ENCODE measurements around the gene GPR22. TPM values are rescaled to one million over a fixed set of nuclear protein-coding genes. Genes with fewer than 3 reads are reported as not detected.

The GPR22 gene
- total RNA-seq, 1 donor from 2014 or later: 226 TPM

DNA sequence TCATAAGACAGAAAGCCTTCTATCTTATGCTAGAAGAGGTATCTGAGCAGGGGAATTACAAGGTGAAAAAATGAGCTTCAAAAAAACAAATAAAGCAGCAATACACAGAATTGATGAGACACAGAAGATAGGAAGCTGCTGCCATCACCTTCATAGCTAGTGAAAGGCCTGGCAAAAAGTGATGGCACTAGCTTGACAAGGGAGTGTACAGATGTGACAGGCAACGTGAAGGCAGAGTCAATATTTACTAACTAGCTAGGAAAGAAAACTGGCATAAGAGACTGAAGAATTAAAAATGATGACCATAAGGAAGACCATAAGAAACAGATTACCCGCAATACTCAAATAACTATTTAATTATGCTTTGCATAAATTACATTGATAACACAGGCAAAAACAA is 9.4 kb downstream of the GPR22 start:
- no peak for DNase-seq

DNA sequence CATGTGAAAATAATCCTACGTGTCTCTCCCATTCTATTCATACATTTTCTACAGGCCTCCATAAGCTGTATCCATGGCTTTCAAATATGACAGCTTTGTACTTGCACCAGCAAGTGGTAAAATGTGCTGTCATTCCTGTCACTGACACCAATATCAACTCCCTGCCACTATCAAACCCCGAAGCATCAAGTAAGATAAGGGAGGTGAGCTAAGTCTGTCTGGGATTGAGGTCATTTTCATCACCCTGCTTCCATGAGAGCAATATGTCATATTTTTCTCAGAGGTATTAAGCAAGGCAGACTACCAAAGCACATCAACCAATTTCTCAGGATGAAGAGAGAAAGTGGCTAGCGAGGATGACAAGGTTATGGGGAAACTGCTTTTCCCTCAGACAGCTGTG is 11.1 kb downstream of the GPR22 start:
- no peak for DNase-seq

DNA sequence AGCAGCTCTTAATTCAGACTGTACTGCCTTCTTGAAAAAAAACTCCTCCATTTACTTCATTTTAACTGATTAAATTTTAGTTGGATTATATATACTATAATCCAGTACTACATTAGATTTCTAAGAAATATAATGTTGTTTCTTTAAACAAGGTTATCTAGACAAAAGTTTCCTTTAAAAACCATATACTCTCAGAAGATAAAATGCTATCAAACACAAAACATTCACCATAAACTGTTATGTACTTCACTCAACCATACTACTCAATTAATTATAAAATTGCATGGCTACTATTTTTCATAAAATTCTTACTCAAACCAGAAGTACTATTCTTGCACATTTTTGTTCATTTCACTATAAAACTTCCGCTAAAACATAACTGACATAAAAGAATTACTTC is 12.7 kb downstream of the GPR22 start:
- no peak for DNase-seq

DNA sequence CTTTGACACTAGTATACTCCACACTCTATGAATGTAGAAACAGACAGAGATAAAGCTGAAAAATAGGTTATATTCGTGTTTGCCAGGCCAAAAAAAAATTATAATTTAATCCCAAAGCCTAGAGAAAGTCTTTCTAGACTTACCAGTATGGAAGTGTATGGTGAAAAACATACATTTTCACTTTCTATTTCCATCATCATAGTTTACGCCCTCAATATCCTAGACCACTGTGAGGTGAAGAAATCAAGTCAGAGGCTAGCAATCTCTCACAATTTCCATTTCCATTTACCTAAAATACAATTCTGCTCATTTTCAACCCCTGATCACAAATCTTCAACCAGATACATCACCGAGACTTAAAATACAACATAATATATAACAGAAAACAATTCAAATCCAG is 16.2 kb downstream of the GPR22 start:
- no peak for DNase-seq

DNA sequence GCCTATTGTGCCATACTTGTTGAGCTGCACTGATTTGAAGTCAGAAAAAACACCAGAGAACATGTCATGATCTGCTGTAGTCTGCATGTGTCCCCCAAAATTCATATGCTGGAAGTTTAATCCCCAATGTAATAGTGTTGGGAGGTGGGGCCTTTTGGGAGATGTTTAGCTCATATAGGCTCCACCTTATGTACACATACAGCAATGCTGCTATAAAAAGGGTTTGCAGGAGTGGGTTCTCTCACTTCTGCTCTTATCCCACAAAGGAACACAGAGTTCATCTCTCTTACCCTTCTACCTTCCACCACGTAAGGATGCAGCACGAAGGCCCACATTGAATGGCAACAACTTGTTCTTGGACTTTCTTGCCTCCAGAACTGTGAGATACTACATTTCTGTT is 23.0 kb downstream of the GPR22 start:
- no peak for DNase-seq

DNA sequence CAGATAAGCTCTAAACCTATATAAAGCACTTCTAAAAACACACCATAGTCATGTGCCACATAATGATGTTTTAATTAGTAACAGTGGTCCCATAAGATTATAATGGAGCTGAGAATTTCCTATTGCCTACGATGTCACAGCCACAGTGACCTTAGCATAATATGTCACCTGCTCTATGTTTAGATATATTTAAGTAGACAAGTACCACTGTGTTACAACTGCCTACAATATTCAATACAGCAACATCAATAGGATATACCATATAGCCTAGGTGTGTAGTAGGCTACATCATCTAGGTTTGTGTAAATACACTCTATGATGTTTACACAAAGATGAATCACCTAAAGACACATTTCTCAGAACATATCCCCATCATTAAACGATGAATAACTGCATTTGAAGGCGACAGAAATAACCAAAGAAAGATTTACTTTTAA is 24.5 kb downstream of the GPR22 start:
- no peak for DNase-seq

DNA sequence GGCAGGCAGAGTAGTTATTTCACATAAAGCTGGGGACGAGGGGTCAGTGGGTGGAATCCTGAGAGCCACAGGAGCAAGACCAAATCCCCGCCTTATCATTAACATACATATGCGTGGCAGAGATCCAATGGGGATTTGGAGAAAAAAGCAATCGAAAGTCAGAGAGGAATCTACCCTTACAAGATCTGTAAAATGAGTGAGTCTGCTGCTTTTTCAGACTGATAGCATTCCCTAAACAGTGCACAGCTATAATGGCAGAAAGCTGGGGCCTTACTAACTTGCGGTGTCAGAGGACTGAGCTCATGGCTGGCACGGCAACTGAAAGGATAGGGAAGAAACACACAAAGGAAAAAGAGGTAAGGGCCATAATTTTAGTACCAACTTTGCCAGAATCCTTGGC is 25.0 kb downstream of the GPR22 start:
- DNase-seq: no peak

DNA sequence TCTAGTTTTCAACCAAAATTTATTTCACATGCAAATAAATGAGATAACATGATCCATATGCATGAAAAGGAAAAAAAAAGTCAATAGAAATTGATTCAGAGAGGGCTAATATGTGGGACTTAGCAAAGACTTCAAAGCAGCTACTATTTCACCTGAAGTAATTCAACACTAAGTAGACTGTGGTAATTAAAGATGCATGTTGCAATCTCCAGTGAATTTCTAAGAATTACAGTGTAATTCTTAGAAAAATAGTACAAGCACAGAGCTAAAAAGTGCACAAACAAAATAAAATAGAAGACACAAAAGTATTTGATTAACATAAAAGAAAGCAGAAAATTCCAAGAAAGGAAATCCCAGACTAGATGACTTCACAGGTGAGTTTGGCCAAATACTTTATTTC is 25.7 kb downstream of the GPR22 start:
- DNase-seq: no peak

DNA sequence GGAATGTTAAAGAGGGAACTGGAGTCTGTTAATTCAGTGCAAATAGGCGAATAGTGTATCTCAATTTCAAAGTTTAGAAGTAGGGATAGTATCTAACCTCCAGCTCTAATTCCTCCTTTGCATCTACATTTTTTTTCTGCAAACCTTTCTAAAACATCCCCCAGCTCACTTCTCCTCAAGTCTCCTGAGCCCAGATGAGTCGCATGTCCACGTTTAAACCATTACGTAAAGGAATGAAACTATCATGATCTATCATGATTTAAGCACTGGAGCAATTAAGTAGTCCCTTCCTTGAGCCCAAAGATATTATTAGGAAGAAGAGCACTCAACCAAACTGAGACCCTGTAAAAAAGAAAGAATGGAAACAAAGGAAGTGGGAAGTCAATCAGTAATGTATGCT is 29.9 kb downstream of the GPR22 start:
- DNase-seq: no peak

DNA sequence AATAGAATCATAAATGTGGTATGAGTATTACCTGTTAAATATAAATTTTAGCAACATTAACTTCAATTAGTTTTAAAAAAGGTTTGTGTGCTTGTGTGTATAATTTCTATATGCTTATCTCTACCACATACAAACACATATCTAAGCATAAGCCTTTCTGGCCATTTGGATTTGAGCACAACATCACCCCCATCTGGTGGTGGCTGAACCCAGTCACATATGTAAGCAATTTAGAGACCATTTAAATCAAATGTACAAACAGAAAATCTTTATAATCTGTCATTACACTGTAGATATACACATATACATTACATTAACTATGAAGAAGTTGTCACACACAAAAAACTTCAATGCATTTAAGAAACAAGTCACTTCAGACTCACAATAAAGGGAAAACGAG is 31.7 kb downstream of the GPR22 start:
- no peak for DNase-seq

DNA sequence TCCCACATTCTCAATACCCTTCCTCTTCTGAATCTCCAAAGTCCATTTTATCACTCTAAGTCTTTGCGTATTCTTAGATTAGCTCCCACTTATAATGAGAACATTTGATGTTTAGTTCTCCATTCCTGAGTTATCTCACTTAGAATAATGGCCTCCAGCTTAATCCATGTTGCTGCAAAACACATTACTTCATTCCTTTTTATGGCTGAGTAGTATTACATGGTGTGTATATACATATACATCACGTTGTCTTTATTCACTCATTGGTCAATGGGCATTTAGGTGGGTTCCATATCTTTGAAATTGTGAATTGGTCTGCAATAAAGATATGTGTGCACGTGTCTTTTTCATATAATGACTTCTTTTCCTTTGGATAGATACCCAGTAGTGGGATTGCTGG is 32.3 kb downstream of the GPR22 start:
- DNase-seq: no peak

DNA sequence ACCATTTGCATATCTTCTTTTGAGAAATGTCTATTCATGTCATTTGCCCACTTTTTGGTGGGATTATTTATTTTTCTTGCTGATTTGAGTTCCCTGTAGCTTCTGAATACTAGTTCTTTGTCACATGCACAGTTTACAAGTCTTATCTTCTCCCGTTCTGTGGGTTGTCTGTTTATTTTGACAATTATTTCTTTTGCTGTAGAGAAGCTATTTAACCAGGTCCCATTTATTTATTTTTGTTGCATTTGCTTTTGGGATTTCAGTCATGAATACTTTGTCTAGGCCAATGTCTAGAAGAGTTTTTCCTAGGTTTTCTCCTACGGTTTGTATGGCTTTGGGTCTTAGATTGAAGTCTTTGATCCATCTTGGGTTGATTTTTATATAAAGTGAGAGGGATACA is 32.9 kb downstream of the GPR22 start:
- no peak for DNase-seq

DNA sequence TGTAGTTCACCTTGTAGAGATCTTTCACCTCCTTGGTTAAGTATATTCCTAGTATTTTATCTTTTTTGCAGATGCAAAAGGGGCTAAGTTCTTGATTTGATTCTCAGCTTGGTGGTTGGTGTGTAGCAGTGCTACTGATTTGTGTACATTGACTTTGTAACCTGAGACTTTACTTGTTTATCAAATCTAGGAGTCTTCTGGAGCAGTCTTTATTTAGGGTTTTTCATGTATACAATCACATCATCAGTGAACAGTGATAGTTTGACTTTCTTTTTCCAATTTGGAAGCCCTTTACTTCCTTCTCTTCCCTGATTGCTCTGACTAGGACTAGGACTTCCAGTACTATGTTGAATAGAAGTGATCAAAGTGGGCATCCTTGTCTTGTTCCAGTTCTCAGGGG is 33.8 kb downstream of the GPR22 start:
- no peak for DNase-seq

DNA sequence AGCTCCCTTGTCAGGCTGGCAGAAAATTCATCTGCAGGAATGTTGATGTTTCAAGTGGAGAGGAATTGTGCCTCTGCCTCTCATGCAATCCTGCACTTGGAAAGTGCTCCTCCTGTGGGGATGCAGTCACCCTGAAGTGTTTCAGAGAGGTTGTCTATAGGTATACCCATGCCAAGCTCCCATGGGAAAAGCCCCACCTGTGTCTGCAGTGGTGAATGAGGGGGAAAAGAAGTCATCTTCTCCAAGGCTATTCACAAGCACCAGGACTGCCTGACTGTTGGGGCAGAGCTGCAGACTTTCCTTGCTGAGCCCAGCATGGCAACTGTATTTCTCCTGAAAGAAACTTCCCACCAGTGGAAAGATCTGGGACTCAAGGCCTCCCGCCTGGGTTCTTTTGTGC is 35.5 kb downstream of the GPR22 start:
- DNase-seq: no peak

DNA sequence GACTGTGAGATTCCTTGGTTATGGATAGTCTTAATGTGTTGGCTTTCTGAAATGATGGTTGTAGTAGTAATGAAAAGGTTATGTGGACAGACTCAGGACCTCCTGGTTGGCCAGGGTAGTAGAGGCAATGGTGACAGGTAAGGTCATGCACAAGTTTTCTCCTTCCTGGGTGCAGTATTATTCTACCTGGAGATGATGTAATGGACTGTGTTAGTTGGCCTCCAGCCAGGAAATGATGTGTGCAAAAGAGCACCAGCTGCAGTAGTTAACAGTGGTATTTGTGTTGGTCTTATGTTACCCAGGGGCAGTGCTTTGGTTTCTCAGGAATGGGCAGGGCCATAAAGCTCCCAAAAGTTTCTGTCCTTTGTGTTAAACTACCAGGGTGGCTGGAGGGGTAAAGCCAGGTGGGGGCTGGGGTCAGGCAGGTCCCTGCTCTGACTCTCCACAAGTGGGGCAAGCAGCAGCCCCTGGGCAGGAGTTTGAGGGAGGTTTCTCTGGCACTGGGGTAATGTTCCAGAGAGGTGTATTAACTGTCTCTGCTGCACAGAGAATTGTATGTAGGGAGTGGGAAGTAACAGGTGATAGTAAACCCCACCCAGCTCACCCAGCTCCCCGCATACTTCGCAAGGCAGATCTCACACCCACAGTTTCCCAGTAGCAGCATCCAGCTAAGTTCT is 36.3 kb downstream of the GPR22 start:
- DNase-seq: no peak

DNA sequence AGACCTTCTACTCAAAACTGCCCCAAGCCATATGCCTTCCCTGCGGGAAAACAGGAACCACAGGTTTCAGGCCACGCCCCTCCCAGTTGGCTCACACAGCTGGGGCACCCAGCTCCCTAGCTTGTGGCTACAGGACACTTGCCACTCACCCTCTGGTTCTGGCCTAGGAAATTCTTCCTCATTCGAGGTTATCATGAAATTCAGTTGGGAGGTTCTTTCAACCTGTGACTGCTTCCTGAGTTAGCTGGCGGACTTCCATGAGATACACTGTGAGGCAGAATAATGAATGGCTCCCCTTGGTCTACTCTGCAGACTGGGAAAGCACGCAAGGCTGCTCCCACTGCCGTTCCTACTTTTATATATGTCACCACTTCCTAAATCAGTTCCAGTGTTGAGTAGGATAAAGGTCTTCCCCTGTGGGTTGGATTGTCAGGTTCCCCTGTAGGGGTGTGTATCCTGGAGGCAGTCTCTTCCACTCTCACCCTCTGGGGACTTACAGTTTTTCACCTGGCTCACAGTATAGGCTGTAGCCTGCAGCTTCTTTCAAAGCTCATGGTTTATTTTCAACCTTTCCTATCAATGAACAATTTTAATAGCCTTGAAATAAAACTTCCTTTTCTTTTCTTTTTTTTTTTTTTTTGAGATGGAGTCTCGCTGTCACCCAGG is 37.0 kb downstream of the GPR22 start:
- DNase-seq: no peak

Small RNAs within 50 kb of the gene (small RNA-seq; reads per million reads assigned to genes)
- gene AC002381.1: not detected

Other genes with a start within 250 kb of the GPR22 start
- 46.2 TPM for gene COG5, start 93.9 kb downstream of the GPR22 start, total RNA-seq
- 17.9 TPM for gene DUS4L, start 93.9 kb downstream of the GPR22 start, total RNA-seq
- 66.9 TPM for gene BCAP29, start 110.2 kb downstream of the GPR22 start, total RNA-seq
- 15.3 TPM for gene SLC26A4, start 190.8 kb downstream of the GPR22 start, total RNA-seq